ENCODE measurements around the gene ARMC12.

The ARMC12 gene

DNA sequence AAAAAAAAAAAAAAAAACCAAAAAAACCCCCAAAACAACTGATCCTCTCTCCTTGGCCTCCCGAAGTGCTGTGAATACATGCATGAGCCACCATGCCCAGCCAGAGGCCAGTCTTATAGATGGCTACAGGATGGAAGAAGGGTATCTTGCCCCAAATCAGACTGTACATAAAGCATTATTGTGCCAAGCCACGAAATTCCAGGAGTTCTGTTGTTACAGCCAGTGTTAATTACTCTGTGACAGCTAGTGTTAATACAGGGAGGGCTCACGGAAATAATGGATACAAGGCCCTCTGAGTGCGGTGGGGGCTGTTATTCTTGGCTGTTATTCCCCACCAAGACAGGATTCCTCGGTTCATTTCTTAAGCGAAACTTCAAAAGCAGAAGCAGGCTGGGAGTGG, 38.2 kb downstream of the ARMC12 start:
- no peak for DNase-seq (ENCODE audit: low read depth)

DNA sequence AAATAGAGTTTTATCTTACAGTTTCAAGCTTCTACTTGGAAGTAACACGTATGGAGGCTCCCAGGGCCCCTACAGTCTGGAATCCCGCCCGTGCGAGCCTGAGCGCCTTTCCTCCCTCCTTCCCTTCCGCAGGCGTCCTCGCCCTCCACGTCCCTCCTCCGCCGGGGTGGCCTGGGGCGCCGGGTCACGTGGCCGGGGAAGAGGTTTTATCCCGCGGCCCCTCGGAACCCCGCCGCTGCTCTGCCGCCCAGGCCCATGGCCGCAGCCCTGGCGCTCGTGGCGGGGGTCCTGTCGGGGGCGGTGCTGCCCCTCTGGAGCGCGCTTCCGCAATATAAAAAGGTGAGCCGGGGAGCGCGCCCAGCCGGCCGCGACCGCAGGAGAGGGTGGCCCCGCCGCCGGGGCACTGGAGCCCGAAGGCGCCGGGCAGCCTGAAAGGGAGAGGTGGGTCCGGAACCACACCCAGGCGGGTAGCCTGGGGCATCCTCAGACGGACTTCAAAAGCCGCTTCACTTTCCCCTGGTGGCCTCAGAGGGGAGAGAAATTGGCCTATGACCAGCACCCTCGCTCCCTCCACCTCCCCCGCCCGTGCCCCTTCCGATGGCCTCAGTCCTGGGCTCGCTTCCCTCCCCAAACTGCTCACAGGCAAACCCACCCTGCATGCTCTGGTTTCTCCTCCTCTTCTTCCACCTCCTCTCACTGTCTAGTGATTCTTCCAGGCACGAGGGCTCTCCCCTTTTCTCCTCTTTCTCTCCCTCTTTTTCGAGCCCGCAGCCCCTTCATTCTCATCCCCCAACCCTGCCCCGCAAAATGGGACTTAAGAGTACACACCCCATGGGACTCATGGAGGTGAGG, 39.8 kb downstream of the ARMC12 start, which contains the start of gene CLPSL2:
CLPSL2 (plus strand) TSS at position 235 of the 852 bp plus-strand sequence; CDS start at position 256, 21 bp downstream.
- DNase-seq (ENCODE audit: low read depth), result no peak

DNA sequence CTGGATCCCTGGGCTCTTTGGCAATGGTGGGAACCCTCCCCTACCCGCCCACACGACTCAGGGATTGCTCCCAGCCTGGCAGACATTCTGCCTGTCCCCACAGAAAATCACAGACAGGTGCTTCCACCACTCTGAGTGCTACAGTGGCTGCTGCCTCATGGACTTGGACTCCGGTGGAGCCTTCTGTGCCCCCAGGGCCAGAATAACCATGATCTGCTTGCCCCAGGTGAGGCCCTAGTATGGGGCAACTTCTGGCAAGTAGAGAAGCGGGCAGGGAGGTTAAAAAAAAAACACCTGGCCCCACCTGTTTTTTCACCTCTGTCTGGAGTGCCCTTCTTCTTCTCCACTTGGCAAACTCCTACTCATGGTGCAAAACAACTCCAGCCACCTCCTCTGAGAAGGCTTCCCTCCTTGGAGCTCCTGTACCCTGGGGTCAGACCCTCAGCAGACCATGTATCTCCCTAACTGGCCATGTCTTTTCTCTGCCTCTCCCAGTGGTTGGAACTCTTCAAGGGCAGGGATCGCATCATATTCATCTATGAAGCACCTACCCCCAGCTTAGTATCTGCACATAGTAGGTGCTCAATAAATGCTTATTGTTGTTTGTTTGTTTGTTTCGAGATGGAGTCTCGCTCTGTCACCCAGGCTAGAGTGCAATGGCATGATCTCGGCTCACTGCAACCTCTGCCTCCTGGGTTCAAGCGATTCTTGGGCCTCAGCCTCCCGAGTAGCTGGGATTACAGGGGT, 40.7 kb downstream of the ARMC12 start:
- no peak for DNase-seq (ENCODE audit: low read depth)

DNA sequence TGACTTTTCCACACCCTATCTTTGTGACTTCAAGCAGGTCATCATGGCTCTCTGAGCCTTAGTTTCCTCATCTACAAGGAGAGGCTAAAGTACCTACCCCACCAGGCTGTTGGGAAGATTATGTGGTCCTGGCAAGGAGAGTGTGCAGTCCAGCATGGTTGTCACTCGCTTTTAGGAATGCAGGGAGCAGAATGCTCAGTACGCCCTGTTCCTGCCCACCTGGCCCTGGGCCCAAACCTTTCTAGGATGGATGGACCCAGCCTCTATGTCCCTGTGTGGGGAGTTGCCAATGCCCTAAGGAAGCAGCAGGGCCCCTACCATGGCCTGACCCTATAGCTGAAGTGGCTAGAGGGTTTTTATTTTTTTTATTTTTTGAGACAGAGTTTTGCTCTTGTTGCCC, 41.6 kb downstream of the ARMC12 start:
- no peak for DNase-seq (ENCODE audit: low read depth)

DNA sequence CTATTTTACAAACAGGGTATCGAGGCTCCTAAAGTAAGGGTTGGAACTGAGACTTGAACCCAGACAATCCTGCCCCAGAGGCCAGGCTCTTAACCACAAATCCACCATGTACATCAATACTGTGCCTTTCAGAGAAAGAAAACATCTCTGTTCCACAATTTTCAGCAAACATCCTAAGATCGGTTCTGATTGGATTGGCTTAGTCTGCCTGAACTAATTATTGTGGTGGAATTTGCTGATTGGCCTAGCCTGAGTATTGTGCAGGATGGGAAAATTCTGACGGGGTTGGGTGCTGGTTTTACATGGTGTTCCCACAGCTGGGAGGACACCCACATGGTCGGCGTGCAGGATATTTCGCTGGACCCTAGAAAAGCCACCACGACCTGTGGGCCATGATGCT, 43.9 kb downstream of the ARMC12 start, which contains the start of gene CLPSL1:
CLPSL1 (plus strand) TSS at position 301 of the 400 bp plus-strand sequence; CDS start at position 393, 92 bp downstream.
- DNase-seq (ENCODE audit: low read depth), result no peak

DNA sequence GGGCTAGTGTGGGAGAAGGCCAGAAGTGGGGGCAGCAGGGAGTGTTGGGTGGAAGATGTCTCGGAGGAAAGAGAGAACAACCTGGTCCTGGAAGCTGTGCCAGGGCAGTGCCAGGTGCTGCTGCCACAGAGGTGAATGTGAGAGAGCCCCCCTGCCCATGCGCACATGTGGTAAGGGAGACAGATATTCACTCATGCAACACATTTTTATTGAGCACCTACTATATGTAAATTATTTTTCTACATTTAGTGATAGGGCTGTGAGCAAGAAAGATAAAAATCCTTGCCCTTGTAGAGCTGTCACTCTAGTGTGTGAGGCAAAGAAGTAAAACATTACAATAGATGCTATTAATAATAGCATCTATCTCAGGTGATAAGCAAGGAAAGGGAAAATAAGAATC, 44.5 kb downstream of the ARMC12 start:
- DNase-seq (ENCODE audit: low read depth), result no peak

DNA sequence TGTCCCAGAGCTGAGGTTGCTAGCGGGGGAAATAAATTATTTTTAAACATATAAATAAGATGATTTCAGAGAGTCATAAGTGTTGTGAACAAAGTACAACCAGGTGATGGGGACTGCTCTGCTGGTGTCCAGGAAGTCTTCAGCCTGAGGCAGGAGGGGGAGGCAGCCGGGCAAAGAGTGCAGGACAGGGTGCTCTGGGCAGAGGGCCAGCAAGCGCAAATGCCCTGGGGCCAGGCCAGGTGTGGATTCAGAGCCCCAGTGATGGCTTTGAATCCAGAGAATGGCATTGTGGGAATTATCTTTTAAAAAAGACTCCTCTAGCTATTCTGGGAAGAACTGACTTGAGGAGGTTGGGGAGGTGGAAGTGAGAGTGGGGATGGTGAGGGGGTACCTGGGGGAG, 45.6 kb downstream of the ARMC12 start:
- no peak for DNase-seq (ENCODE audit: low read depth)

DNA sequence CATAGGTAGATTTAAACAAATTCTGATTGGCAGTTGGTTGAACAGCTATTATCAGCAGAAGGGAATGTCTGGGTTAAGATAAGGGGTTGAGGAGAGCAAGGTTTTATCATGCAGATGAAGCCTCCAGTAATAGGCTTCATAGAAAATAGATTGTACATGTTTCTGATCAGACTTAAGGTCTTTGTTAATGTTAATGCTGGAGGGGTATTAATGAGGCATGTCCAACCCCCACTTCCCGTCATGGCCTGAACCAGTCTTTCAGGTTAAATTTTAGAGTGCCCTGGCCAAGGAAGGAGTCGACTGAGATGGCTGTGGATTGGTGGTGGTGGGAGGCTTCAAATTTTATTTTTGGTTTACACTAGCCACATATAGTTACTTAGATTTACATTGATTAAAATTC, 47.4 kb downstream of the ARMC12 start:
- no peak for DNase-seq (ENCODE audit: low read depth)

DNA sequence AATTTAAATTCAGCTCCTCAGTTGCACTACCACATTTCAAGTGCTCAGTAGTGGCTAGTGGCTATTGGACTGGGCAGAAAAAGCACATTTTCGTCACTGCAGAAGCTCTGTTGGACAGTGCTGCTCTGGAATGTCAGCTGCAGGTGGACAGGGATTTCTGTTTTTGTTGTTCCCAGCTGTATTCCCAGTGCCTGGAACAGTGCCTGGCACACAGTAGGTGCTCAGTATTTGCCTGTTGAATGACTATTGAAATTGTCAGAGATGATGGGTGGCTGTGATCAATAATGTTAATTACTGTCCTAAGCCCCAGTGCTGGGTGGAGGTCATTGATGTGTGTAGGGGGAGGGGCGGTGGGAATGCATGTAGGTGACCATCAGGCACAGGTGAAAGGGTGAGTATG, 49.4 kb downstream of the ARMC12 start:
- DNase-seq (ENCODE audit: low read depth), result no peak

DNA sequence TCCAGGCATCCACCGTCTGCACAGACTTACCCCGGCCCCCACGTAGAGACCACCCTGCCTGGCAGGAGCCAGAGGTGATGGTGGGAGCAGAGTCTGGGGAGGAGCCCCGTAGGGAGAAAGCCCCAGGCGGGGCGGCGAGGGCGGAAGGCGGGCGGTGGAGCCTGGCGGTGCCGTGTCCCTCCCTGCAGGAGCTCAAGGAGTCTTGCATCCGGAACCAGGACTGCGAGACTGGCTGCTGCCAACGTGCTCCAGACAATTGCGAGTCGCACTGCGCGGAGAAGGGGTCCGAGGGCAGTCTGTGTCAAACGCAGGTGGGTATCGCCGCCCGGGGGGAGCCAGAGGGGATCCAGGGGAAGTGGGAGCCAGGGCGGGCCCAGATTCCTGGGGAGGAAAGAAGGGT, 50.0 kb downstream of the ARMC12 start:
- DNase-seq (ENCODE audit: low read depth), result no peak

DNA sequence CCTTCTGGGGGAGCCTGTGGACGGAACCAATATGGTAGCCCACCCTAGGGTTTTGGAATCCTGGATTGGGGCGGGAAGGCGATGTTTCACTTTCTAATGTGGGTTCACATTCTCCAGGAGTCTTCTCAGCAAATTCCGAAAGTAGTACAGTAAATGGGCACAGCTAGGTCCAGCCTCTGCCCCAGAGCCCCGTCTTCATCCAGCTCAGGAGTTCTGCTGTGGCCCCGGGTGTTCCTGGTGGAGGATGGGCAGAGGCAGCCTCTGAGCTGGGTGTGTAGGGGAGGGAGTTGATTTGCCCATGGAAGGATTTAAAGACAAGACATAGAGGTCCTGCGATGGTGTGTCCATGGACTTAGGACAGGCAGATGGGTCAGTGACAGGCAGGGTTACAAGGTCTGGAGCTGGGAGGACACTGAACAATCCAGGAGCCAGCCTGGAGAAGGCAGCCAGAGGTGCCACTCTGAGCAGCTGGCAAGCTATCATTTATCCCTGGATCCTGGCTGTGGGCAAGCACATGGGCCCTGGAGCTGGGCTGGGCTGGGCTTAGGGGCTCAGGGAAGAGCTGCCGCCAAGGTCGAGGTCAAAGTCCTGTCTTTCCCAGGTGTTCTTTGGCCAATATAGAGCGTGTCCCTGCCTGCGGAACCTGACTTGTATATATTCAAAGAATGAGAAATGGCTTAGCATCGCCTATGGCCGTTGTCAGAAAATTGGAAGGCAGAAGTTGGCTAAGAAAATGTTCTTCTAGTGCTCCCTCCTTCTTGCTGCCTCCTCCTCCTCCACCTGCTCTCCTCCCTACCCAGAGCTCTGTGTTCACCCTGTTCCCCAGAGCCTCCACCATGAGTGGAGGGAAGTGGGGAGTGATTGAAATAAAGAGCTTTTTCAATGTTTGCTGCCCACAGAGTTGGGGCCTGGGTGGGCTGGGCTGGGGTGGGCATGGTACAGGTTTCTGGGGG, 50.7 kb downstream of the ARMC12 start:
- no peak for DNase-seq (ENCODE audit: low read depth)

DNA sequence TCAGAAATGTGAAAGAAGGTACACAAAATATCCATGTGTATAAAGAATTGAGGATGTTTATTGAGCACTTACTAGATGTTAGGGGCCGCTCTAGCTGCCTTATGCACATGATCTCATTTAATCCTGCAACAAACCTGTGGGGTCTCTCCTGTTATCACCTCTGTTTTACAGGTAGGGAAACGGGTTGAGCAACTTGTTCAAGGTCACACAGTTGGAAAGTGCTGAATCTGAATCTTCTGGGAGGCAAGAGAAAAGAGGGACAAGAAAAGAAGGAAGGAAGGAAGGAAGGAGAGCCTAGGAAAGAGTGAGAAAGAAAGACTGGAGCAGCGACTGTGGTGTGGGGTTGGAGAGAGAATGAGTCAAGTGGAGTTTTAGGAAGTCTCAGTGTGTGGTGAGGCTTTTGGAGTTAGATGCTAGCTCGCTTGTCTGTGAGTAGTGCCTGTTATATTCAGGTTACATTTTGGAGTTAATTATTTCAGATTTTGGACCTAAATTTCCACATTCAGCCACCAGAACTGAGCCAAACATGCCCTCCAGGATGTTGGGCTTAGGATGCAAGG, 51.7 kb downstream of the ARMC12 start:
- no peak for DNase-seq (ENCODE audit: low read depth)

DNA sequence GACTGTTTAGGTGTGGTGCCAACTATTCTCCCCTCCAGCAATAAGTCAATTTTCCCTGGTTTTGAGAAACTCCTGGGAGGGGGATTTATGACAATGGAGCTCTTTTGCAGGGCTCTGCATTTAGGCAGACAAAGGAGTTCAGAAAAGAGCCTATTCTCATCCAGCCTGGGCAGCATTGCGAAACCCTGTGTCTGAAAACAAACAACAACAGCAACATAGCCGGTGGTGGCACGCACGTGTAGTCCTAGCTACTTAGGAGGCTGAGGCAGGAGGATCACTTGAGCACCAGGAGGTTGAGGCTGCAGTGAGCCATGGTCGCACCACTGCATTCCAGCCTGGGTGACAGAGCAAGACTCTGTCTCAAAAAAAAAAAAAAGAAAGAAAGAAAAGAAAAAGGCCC, 53.9 kb downstream of the ARMC12 start:
- DNase-seq (ENCODE audit: low read depth), result no peak

DNA sequence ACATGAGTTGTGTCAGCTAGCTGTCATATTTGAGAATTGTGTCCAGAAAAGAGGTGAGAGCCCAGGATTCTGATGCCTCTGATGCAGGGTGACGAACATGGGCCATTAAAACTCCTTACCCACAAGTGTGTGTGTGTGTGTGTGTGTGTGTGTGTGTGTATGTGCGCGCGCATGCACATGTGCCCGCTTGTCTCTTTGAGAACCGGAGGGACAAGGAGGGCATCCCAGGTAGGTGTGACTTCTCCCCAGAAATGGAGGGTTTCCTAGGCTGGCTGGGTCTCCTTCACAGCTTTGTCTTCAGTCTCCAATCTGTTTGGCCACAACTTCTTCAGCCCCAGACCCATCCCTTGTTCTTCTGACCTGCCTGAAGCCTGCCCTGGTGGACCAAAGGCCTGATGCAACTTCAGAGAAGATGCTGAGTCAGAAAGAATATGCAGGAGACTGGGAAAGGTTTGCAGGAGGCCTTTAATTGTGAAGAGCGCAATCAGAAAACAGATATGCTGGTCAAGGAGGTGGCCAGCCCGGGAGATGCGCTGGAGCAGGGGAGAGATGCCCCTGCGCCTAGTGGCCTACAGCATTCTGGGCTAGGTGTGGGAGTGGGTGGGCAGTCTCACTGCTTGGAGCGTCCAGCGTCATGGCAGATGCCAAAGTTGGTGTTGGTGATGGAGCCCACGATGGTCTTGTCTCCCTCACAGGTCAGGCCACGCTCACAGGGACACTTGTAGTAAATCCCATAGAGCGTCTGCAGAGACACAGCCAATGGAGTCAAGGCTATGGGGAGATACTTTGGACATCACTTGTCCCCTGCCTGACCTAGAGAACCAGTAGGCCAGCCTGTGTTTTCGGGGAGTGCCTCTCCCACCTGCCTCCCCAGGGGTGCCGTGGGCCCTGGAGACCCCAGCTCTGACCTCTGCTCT, 58.0 kb downstream of the ARMC12 start:
- DNase-seq (ENCODE audit: low read depth), result no peak

DNA sequence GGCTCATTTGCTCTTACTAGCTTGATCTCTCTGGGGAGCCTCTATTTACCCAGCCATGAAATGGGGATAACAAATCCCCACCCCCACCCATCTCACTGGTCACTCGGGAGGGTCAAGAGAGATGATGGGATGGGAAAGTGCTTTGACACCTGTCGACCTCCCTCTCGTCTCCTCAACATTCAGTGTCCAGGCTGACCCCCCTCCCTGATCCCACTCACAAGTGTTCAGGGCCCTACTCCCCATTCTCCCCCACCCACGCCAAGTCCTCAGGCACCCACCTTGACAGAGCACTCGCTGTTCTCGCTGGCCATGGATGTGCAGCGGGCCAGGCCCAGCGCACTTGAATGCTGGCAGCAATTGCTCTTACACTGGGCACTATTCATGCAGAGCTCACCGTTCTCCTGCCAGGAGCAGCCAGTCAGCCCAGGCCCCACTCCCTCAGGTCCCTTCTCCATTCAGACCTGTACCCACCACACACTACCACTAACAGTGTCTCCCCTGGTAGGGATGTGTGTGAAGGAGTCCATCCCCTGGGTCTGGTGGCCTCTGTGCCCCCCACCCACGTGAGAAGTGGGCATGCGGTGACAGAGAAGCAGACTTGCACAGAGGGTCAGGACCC, 58.7 kb downstream of the ARMC12 start:
- DNase-seq (ENCODE audit: low read depth), result no peak

DNA sequence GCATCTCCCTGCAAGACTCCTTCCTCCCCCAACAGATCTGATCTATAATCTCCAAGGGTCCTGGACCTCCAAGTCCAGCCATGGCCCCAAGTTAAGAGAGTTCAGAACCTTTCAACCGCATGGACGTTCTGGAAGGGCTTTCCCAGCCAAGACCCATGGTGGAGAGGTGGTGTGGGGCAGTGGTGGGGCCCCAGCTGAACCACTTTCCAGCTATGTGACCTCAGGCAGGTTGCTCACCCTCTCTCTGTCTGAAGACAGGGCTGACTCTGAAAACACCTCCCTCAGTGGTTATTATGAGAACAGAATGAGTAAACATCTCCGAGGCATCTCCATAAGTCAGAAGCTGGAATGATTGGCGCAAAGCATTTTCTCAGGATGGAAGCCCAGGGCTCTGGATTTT, 59.4 kb downstream of the ARMC12 start:
- DNase-seq (ENCODE audit: low read depth), result no peak

DNA sequence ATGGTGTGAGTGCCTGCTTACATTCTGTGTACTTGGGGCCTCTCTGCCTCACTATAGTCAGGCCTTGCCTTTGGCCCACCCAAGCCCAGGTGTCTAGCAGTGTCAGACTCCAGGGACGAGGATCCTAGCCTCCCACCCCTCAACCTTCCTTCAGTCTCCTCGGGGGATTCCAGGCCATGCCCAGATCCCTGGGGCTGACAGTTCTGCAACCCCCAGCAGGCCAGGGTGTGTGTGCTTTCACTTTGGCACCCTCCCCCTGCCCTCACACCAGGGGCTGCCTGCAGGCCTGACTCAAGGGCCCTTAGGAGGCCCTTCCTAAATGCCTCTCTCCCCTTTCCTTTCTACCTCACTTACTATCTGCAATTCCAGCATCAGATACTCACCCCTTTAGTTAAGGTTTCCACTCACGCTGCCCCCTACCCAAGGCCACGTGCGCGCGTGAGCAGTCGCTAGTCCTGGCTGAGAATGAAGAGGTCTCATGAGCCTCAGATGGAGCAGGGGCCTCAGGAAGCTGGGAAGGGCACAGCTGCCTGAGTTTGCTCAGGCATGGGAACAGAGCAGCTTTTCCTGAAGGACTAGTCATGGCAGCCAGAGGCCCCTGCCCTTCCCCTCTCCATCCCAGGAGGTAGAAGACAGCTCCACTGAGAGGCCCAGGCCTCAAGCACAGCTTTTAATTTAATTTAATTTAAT, 61.1 kb downstream of the ARMC12 start:
- no peak for DNase-seq (ENCODE audit: low read depth)
